Measurements from ENCODE around the gene ING3. TPM values are rescaled to one million over a fixed set of nuclear protein-coding genes. Genes with fewer than 3 reads are reported as not detected.
A peak's percentile ranks its signal among the peaks of the same experiment; 100 is the strongest.
"Not testable (repeated sequence)": the region's sequence is repeated elsewhere in the genome, so short reads cannot be mapped to it uniquely, and the experiment has no call there.

The ING3 gene
- total RNA-seq, 1 donor from 2014 or later, result 23.1 TPM

GRCh38 chr7:121002048-121002756, 51.6 kb downstream of the ING3 start:
- DNase-seq (ENCODE audit: low read depth, low spot score), result no peak

GRCh38 chr7:121002757-121003200, 52.2 kb downstream of the ING3 start:
- no peak for DNase-seq (ENCODE audit: low read depth, low spot score)

- DNase-seq (ENCODE audit: low read depth, low spot score), result no peak
Observed at GRCh38 chr7:121003986-121004685, 53.6 kb downstream of the ING3 start.

- not testable (repeated sequence) for DNase-seq (ENCODE audit: low read depth, low spot score)
Observed at GRCh38 chr7:121005058-121005457, 54.5 kb downstream of the ING3 start.

GRCh38 chr7:121005996-121006584, 55.5 kb downstream of the ING3 start:
- DNase-seq (ENCODE audit: low read depth, low spot score), result no peak

GRCh38 chr7:121006711-121007315, 56.2 kb downstream of the ING3 start:
- DNase-seq (ENCODE audit: low read depth, low spot score), result no peak

- DNase-seq (ENCODE audit: low read depth, low spot score), result no peak
Observed at GRCh38 chr7:121008816-121009215, 58.2 kb downstream of the ING3 start.

GRCh38 chr7:121011401-121011800, 60.8 kb downstream of the ING3 start:
- DNase-seq (ENCODE audit: low read depth, low spot score), result no peak

GRCh38 chr7:121012170-121012874, 61.7 kb downstream of the ING3 start:
- no peak for DNase-seq (ENCODE audit: low read depth, low spot score)

- no peak for DNase-seq (ENCODE audit: low read depth, low spot score)
Observed at GRCh38 chr7:121012919-121013318, 62.3 kb downstream of the ING3 start.

- DNase-seq (ENCODE audit: low read depth, low spot score), result no peak
Observed at GRCh38 chr7:121015560-121015959, 65.0 kb downstream of the ING3 start.

- DNase-seq (ENCODE audit: low read depth, low spot score), result no peak
Observed at GRCh38 chr7:121016966-121017365, 66.4 kb downstream of the ING3 start.

- no peak for DNase-seq (ENCODE audit: low read depth, low spot score)
Observed at GRCh38 chr7:121017586-121017985, 67.0 kb downstream of the ING3 start.

GRCh38 chr7:121019018-121019417, 68.4 kb downstream of the ING3 start:
- DNase-seq (ENCODE audit: low read depth, low spot score), result no peak

GRCh38 chr7:121020249-121020988, 69.8 kb downstream of the ING3 start:
- peak; percentile 53 for DNase-seq (ENCODE audit: low read depth, low spot score)

- no peak for DNase-seq (ENCODE audit: low read depth, low spot score)
Observed at GRCh38 chr7:121020989-121021969, 70.7 kb downstream of the ING3 start.

- no peak for DNase-seq (ENCODE audit: low read depth, low spot score)
Observed at GRCh38 chr7:121023194-121023593, 72.6 kb downstream of the ING3 start.

- DNase-seq (ENCODE audit: low read depth, low spot score), result no peak
Observed at GRCh38 chr7:121023683-121024511, 73.3 kb downstream of the ING3 start.

GRCh38 chr7:121024611-121025010, 74.0 kb downstream of the ING3 start:
- no peak for DNase-seq (ENCODE audit: low read depth, low spot score)
